IMR-90 (cell line): ENCODE data around the gene MTCL3.

Source experiments
- ATAC-seq: fragments of 200-7000 bp; cut with Tn5 transposase; 2 replicates; pipeline ENCODE4 v1.9.1; 2020; ENCODE audit warnings: low read depth, mild to moderate bottlenecking, moderate library complexity
- BruUV-seq: library from RNA; stranded (reverse); fragments of 400-500 nt; replicated peaks from 2 replicates; lab custom pipeline; 2021; lab: Mats Ljungman, UMichigan
- CTCF ChIA-PET: fragments of 300-600 bp; formaldehyde crosslinking; extraction: SDS; loops from one replicate; lab custom pipeline; 2021; ENCODE audit warnings: antibody characterized with exemption; lab: Yijun Ruan, JAX
- POLR2A ChIA-PET: fragments of 300-600 bp; sonication (Branson Sonifier 250); formaldehyde crosslinking; loops from one replicate; lab custom pipeline; 2022; ENCODE audit warnings: antibody characterized with exemption; ENCODE audit not compliant: unreplicated experiment; lab: Charles Lee
- DNase-seq: peaks from one replicate; pipeline ENCODE4 v3.0.0; 2013
- H2AFZ ChIP-seq: replicated peaks from 2 replicates; pipeline ENCODE3; 2013; ENCODE audit warnings: low read length, mild to moderate bottlenecking; ENCODE audit not compliant: poor library complexity
- H2AK5ac ChIP-seq: 2 replicates; pipeline ENCODE4 v1.6.1; 2013; ENCODE audit warnings: low read depth, low read length, inconsistent platforms
- H2AK9ac ChIP-seq: replicated peaks from 2 replicates; pipeline ENCODE3; 2013; ENCODE audit warnings: mild to moderate bottlenecking, low read depth, low read length, moderate library complexity; ENCODE audit not compliant: poor library complexity
- H2BK120ac ChIP-seq: 2 replicates; pipeline ENCODE4 v1.6.1; 2013; ENCODE audit warnings: low read depth, low read length, inconsistent platforms
- H2BK15ac ChIP-seq: 3 replicates; pipeline ENCODE4 v1.6.1; 2013; ENCODE audit warnings: low read depth, low read length, inconsistent platforms
- H2BK20ac ChIP-seq: 2 replicates; pipeline ENCODE4 v1.6.1; 2013; ENCODE audit warnings: low read depth, mild to moderate bottlenecking, inconsistent platforms, low read length, moderate library complexity
- H2BK5ac ChIP-seq: 2 replicates; pipeline ENCODE4 v1.6.1; 2013; ENCODE audit warnings: mild to moderate bottlenecking, low read depth, low read length, inconsistent platforms; ENCODE audit not compliant: poor library complexity, severe bottlenecking
- H3K14ac ChIP-seq: replicated peaks from 2 replicates; pipeline ENCODE4 v1.6.1; 2013; ENCODE audit warnings: low read depth, low read length, inconsistent platforms
- H3K18ac ChIP-seq: 2 replicates; pipeline ENCODE4 v1.6.1; 2013; ENCODE audit warnings: low read depth, low read length, control low read depth
- H3K23ac ChIP-seq: 2 replicates; pipeline ENCODE4 v1.6.1; 2013; ENCODE audit warnings: low read depth, low read length, inconsistent platforms
- H3K27ac ChIP-seq: 2 replicates; pipeline ENCODE4 v1.5.1; 2013; ENCODE audit warnings: mild to moderate bottlenecking, control low read depth, low read length; ENCODE audit not compliant: insufficient read depth
- H3K27me3 ChIP-seq: 2 replicates; pipeline ENCODE4 v1.6.1; 2013; ENCODE audit warnings: low read length; ENCODE audit not compliant: control insufficient read depth, insufficient read depth
- H3K36me3 ChIP-seq: 2 replicates; pipeline ENCODE4 v1.6.1; 2013; ENCODE audit warnings: low read length, mixed read lengths; ENCODE audit not compliant: control insufficient read depth, insufficient read depth
- H3K4ac ChIP-seq: 2 replicates; pipeline ENCODE4 v1.6.1; 2013; ENCODE audit warnings: low read depth, low read length, inconsistent platforms
- H3K4me1 ChIP-seq: 2 replicates; pipeline ENCODE4 v1.6.1; 2013; ENCODE audit warnings: low read length, mixed read lengths; ENCODE audit not compliant: control insufficient read depth, insufficient read depth
- H3K4me2 ChIP-seq: 2 replicates; pipeline ENCODE4 v1.6.1; 2013; ENCODE audit warnings: low read depth, mild to moderate bottlenecking, control low read depth, low read length, moderate library complexity
- H3K4me3 ChIP-seq: 2 replicates; pipeline ENCODE4 v1.5.1; 2013; ENCODE audit warnings: low read depth, mild to moderate bottlenecking, control low read depth, low read length, moderate library complexity; ENCODE audit not compliant: insufficient read depth
- H3K56ac ChIP-seq: 2 replicates; pipeline ENCODE4 v1.6.1; 2013; ENCODE audit warnings: low read length, inconsistent platforms; ENCODE audit not compliant: insufficient read depth; ENCODE audit errors: extremely low read depth
- H3K79me1 ChIP-seq, 2 experiments: 2 replicates each; pipeline ENCODE4 v1.6.1; 2013; ENCODE audit warnings: low read length in 2 of 2, inconsistent platforms in 1 of 2, low read depth in 1 of 2
- H3K9ac ChIP-seq: 2 replicates; pipeline ENCODE4 v1.6.1; 2013; ENCODE audit warnings: low read depth, low read length, control low read depth
- H3K9me1 ChIP-seq: 2 replicates; pipeline ENCODE4 v1.6.1; 2013; ENCODE audit warnings: low read length, inconsistent platforms; ENCODE audit not compliant: insufficient read depth
- H3K9me3 ChIP-seq: 2 replicates; pipeline ENCODE4 v1.6.1; 2013; ENCODE audit warnings: low read length; ENCODE audit not compliant: control insufficient read depth, insufficient read depth
- H4K20me1 ChIP-seq: 2 replicates; pipeline ENCODE4 v1.6.1; 2013; ENCODE audit warnings: low read length, inconsistent platforms; ENCODE audit not compliant: insufficient read depth
- H4K5ac ChIP-seq: 2 replicates; pipeline ENCODE4 v1.6.1; 2013; ENCODE audit warnings: mild to moderate bottlenecking, low read depth, low read length, control low read depth
- H4K8ac ChIP-seq, 2 experiments: 2 replicates each; pipeline ENCODE4 v1.6.1; 2013; ENCODE audit warnings: low read depth in 2 of 2, low read length in 2 of 2, control low read depth in 1 of 2, inconsistent platforms in 1 of 2
- H4K91ac ChIP-seq: 2 replicates; pipeline ENCODE4 v1.6.1; 2013; ENCODE audit warnings: low read depth, low read length, inconsistent platforms; ENCODE audit not compliant: insufficient read depth
- BHLHE40 ChIP-seq: fragments of 150-350 bp; IDR thresholded peaks from 2 replicates; pipeline ENCODE4 v1.6.1; 2016; ENCODE audit warnings: mild to moderate bottlenecking, low read depth, low read length
- CEBPB ChIP-seq: IDR thresholded peaks from 2 replicates; pipeline ENCODE4 v1.6.1; 2012; ENCODE audit warnings: low read depth, low read length, improper control_type of control experiment
- CHD1 ChIP-seq: IDR thresholded peaks from 2 replicates; pipeline ENCODE4 v1.6.1; 2012; ENCODE audit warnings: low read depth, low read length, improper control_type of control experiment
- MAFK ChIP-seq: IDR thresholded peaks from 2 replicates; pipeline ENCODE4 v1.6.1; 2012; ENCODE audit warnings: low read depth, low read length, improper control_type of control experiment
- MAZ ChIP-seq: IDR thresholded peaks from 2 replicates; pipeline ENCODE4 v1.6.1; 2012; ENCODE audit warnings: low read depth, mild to moderate bottlenecking, low read length, improper control_type of control experiment, moderate library complexity, borderline replicate concordance
- MXI1 ChIP-seq: IDR thresholded peaks from 2 replicates; pipeline ENCODE4 v1.6.1; 2012; ENCODE audit warnings: low read depth, mild to moderate bottlenecking, low read length, moderate library complexity, borderline replicate concordance
- NFE2L2 ChIP-seq: fragments of 150-350 bp; IDR thresholded peaks from 2 replicates; pipeline ENCODE4 v1.6.1; 2016; ENCODE audit warnings: low read depth, mild to moderate bottlenecking, low read length
- POLR2A ChIP-seq: IDR thresholded peaks from 2 replicates; pipeline ENCODE4 v1.6.1; 2012; ENCODE audit warnings: mild to moderate bottlenecking, low read depth, low read length
- RAD21 ChIP-seq: IDR thresholded peaks from 2 replicates; pipeline ENCODE4 v1.6.1; 2012; ENCODE audit warnings: low read length, improper control_type of control experiment
- RCOR1 ChIP-seq: IDR thresholded peaks from 2 replicates; pipeline ENCODE4 v1.6.1; 2012; ENCODE audit warnings: mild to moderate bottlenecking, low read length, improper control_type of control experiment; ENCODE audit not compliant: insufficient replicate concordance
- RFX5 ChIP-seq: IDR thresholded peaks from 2 replicates; pipeline ENCODE4 v1.8.0; 2012; ENCODE audit warnings: low read depth, mild to moderate bottlenecking, low read length, moderate library complexity
- SMC3 ChIP-seq: fragments of 150-350 bp; IDR thresholded peaks from 2 replicates; pipeline ENCODE4 v1.6.1; 2016; ENCODE audit warnings: low read depth, mild to moderate bottlenecking, antibody characterized with exemption, low read length, moderate library complexity
- WGBS, 2 experiments: methylation state at CpG; one replicate each; pipeline versions ENCODE4 v1.1.5 to v1.1.7; 2013; ENCODE audit warnings: missing lambda C conversion rate in 2 of 2; ENCODE audit not compliant: insufficient read length in 1 of 2; ENCODE audit errors: extremely low coverage in 2 of 2; 5-methylcytosine and 5-hydroxymethylcytosine counted together
- dilution Hi-C: fragments of 300-500 bp; cut with HindIII; formaldehyde crosslinking; loops from one replicate; pipeline ENCODE4 v1.14.3; 2018; ENCODE audit warnings: low sequenced_read_pairs; ENCODE audit not compliant: unreplicated experiment
- in situ Hi-C: fragments of 300-500 bp; cut with MboI; formaldehyde crosslinking; loops from 3 replicates; pipeline ENCODE4 v1.14.3; 2019; ENCODE audit warnings: low sequenced_read_pairs, inconsistent platforms, mixed read lengths
- intact Hi-C: fragments of 100-400 bp; cut with micrococcal nuclease; formaldehyde crosslinking; loops from 2 replicates; pipeline ENCODE4 v1.10.0; 2022
- TF ChIP-seq, protein P1 (sequence below): fragments of 150-350 bp; IDR thresholded peaks from 2 replicates; pipeline ENCODE4 v1.6.1; 2017; ENCODE audit warnings: mild to moderate bottlenecking, antibody characterized with exemption, low read length, low read depth
- TF ChIP-seq, protein P2 (sequence below): conservative IDR thresholded peaks from 2 replicates; pipeline ENCODE4 v1.5.1; 2012; ENCODE audit warnings: mild to moderate bottlenecking, low read depth, low read length, improper control_type of control experiment
- TF ChIP-seq, protein P3 (sequence below): fragments of 150-350 bp; IDR thresholded peaks from 2 replicates; pipeline ENCODE4 v1.6.1; 2016; ENCODE audit warnings: low read depth, mild to moderate bottlenecking, low read length, moderate library complexity, borderline replicate concordance

Gene MTCL3

DNA sequence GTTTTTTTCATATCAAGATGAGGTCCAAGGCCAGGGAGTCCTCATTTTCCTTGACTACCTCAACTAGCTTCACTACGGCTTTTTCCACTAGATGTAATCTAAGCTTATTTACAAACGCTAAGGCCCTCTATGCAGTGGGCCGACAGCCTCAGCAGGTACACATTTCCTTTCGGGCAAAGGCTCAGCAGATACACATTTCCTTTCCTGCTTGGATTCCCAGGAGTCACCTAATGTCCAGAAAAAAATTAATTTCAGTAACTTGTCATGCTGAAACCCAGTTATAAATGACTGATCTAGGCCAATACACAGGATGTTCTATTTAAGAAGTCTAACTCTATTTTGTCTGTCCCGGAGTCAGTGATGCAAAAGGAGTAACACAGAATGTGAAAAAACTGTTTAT lies 52.7 kb downstream of the MTCL3 start:
- peaks cover 7% of the 10 kb centered on the region for H3K9me1 ChIP-seq
- H3K56ac ChIP-seq, result no peak overlapping the region
- no peaks in the 10 kb centered on the region for H3K9me3 ChIP-seq
- H2BK15ac ChIP-seq, result no peak overlapping the region; the same call in 2 of the 3 replicates
- no peaks in the 10 kb centered on the region for H3K27me3 ChIP-seq
- dilution Hi-C loops (no loop called here), intact Hi-C loops (loop anchor here (5.0 kb wide), 1 partner anchor 176 kb away; no protein-coding TSS in a partner anchor), in situ Hi-C loops (loop anchor here (5.0 to 10.0 kb wide), 2 partner anchors 71 to 162 kb away; no protein-coding TSS in a partner anchor)
- H3K18ac ChIP-seq, result no peak overlapping the region
- no peak overlapping the region for H3K9ac ChIP-seq
- no peak overlapping the region for H2AK5ac ChIP-seq
- no peak overlapping the region for H3K4ac ChIP-seq
- no peak overlapping the region for H2BK120ac ChIP-seq
- H3K4me2 ChIP-seq, result no peak overlapping the region
- H3K36me3 ChIP-seq, result no peaks in the 10 kb centered on the region
- 85% methylated on average over 4 of the region's 5 CpGs; no CpG with 5 or more reads in 1 of the 2 experiments for WGBS, 2 experiments
- H3K4me1 ChIP-seq, result peaks cover 4% of the 10 kb centered on the region; the same call in 1 of the 2 replicates
- H4K8ac ChIP-seq, result no peak overlapping the region
- H2AK9ac ChIP-seq, result no peak overlapping the region
- ChIA-PET POLR2A (interaction anchor here (0.6 kb wide), 1 partner anchor 50 kb away, joined by 35 read pairs; no protein-coding TSS in a partner anchor), CTCF (interaction anchor here (1.0 to 1.3 kb wide), 3 partner anchors 47 to 72 kb away, joined by 3 to 5 read pairs (median 3); no protein-coding TSS in a partner anchor)
- H3K4me3 ChIP-seq, result no peak overlapping the region
- H3K14ac ChIP-seq, result no peak overlapping the region
- no peak overlapping the region for H4K5ac ChIP-seq
- H4K91ac ChIP-seq, result no peak overlapping the region
- H4K20me1 ChIP-seq, result peaks cover 3% of the 10 kb centered on the region; the same call in 1 of the 2 replicates
- H2BK5ac ChIP-seq, result no peak overlapping the region
- TF ChIP-seq, protein P1, sequence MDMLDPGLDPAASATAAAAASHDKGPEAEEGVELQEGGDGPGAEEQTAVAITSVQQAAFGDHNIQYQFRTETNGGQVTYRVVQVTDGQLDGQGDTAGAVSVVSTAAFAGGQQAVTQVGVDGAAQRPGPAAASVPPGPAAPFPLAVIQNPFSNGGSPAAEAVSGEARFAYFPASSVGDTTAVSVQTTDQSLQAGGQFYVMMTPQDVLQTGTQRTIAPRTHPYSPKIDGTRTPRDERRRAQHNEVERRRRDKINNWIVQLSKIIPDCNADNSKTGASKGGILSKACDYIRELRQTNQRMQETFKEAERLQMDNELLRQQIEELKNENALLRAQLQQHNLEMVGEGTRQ, result no peak
- TF ChIP-seq POLR2A (no peak), BHLHE40 (no peak), NFE2L2 (no peak), CEBPB (no peak), SMC3 (no peak), MAZ (no peak), RCOR1 (no peak), MXI1 (no peak), MAFK (no peak), RFX5 (no peak), RAD21 (no peak), CHD1 (no peak)
- TF ChIP-seq, protein P2, sequence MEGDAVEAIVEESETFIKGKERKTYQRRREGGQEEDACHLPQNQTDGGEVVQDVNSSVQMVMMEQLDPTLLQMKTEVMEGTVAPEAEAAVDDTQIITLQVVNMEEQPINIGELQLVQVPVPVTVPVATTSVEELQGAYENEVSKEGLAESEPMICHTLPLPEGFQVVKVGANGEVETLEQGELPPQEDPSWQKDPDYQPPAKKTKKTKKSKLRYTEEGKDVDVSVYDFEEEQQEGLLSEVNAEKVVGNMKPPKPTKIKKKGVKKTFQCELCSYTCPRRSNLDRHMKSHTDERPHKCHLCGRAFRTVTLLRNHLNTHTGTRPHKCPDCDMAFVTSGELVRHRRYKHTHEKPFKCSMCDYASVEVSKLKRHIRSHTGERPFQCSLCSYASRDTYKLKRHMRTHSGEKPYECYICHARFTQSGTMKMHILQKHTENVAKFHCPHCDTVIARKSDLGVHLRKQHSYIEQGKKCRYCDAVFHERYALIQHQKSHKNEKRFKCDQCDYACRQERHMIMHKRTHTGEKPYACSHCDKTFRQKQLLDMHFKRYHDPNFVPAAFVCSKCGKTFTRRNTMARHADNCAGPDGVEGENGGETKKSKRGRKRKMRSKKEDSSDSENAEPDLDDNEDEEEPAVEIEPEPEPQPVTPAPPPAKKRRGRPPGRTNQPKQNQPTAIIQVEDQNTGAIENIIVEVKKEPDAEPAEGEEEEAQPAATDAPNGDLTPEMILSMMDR, result no peak
- TF ChIP-seq, protein P3, sequence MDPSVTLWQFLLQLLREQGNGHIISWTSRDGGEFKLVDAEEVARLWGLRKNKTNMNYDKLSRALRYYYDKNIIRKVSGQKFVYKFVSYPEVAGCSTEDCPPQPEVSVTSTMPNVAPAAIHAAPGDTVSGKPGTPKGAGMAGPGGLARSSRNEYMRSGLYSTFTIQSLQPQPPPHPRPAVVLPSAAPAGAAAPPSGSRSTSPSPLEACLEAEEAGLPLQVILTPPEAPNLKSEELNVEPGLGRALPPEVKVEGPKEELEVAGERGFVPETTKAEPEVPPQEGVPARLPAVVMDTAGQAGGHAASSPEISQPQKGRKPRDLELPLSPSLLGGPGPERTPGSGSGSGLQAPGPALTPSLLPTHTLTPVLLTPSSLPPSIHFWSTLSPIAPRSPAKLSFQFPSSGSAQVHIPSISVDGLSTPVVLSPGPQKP, result no peak
- H2AFZ ChIP-seq, result no peak overlapping the region
- no peak overlapping the region for H3K23ac ChIP-seq
- no peaks in the 10 kb centered on the region for H3K79me1 ChIP-seq
- BruUV-seq, result no TSS peak
- no peak overlapping the region for H2BK20ac ChIP-seq
- no peak for ATAC-seq
- no peak overlapping the region for H3K27ac ChIP-seq
- no peak for DNase-seq
